A549 (cell line): Measurements from ENCODE around the gene RAD54L. TPM values are rescaled to one million over a fixed set of nuclear protein-coding genes. Genes with fewer than 3 reads are reported as not detected.

Experiments
- ATAC-seq, 2 experiments: fragments of 200-7000 bp in 1 of 2; fragments of >200 bp in 1 of 2; cut with Nextera tagmentation in 1 of 2; cut with Tn5 transposase in 1 of 2; 3 replicates each; pipeline versions ENCODE4 v1.8.0 to v1.9.1; 2018 to 2020; ENCODE audit warnings: mild to moderate bottlenecking in 1 of 2, moderate library complexity in 1 of 2
- CTCF ChIA-PET: fragments of 300-600 bp; sonication (Branson Sonifier 250); formaldehyde crosslinking; extraction: SDS; loops from one replicate; lab custom pipeline; 2021; ENCODE audit warnings: antibody characterized with exemption, inconsistent platforms; lab: Yijun Ruan, JAX
- POLR2A ChIA-PET: fragments of 350-600 bp; formaldehyde crosslinking; extraction: SDS; loops from one replicate; lab custom pipeline; 2021; ENCODE audit warnings: antibody characterized with exemption, inconsistent platforms; lab: Yijun Ruan, JAX
- DNase-seq, 2 experiments: peaks; one replicate each; pipeline versions ENCODE4 v3.0.0 to v3.0.0-alpha.2; 2011 to 2016; ENCODE audit warnings: low read depth in 1 of 2, low spot score in 1 of 2
- FAIRE-seq: peaks from 2 replicates; lab custom pipeline; 2011; peaks lifted over from hg19 to GRCh38; lab: Jason Lieb, UNC
- H3K27ac ChIP-seq, 2 experiments: fragments of >200 bp; sonication (Bioruptor Twin); formaldehyde crosslinking; 3 replicates each; pipeline ENCODE4 v1.5.1; 2016 to 2017
- H3K4me1 ChIP-seq: fragments of >200 bp; sonication (Bioruptor Twin); formaldehyde crosslinking; 3 replicates; pipeline ENCODE4 v1.6.1; 2016
- H3K4me2 ChIP-seq: fragments of >200 bp; sonication (Bioruptor Twin); formaldehyde crosslinking; 3 replicates; pipeline ENCODE4 v1.6.1; 2016
- H3K4me3 ChIP-seq: fragments of >200 bp; sonication (Bioruptor Twin); formaldehyde crosslinking; 3 replicates; pipeline ENCODE4 v1.5.1; 2016
- H3K9me3 ChIP-seq: fragments of >200 bp; sonication (Bioruptor Twin); formaldehyde crosslinking; 3 replicates; pipeline ENCODE4 v1.6.1; 2016
- BCL3 ChIP-seq: fragments of >200 bp; sonication (Bioruptor Twin); formaldehyde crosslinking; IDR thresholded peaks from 3 replicates; pipeline ENCODE4 v1.6.1; 2016
- BHLHE40 ChIP-seq: IDR thresholded peaks from 2 replicates; pipeline ENCODE4 v1.6.1; 2012; ENCODE audit warnings: low read depth, low read length, inconsistent platforms
- CBX2 ChIP-seq: fragments of 200-600 bp; sonication (generic); IDR thresholded peaks from 2 replicates; pipeline ENCODE4 v1.6.1; 2016; ENCODE audit warnings: low read depth, mild to moderate bottlenecking, borderline replicate concordance
- FOSL2 ChIP-seq, 2 experiments: fragments of 450-650 bp in 1 of 2; fragments of >200 bp in 1 of 2; sonication (Bioruptor Twin) in 1 of 2; formaldehyde crosslinking; IDR thresholded peaks; 2 replicates each; pipeline versions ENCODE4 v1.5.0 to v1.6.1; 2016 to 2020; ENCODE audit warnings: mild to moderate bottlenecking in 1 of 2, moderate library complexity in 1 of 2
- HOXA7 ChIP-seq: fragments of 250-450 bp; sonication (Bioruptor Pico); IDR thresholded peaks from 2 replicates; pipeline ENCODE4 v1.5.0; 2020; ENCODE audit warnings: mild to moderate bottlenecking, moderate library complexity
- JUN ChIP-seq, 2 experiments: fragments of >200 bp; sonication (Bioruptor Twin); formaldehyde crosslinking; IDR thresholded peaks; 2 replicates in 1 of 2; 3 replicates in 1 of 2; pipeline ENCODE4 v1.6.1; 2016 to 2017
- JUNB ChIP-seq: fragments of >200 bp; sonication (Bioruptor Twin); formaldehyde crosslinking; IDR thresholded peaks from 2 replicates; pipeline ENCODE4 v1.6.1; 2016
- KDM5A ChIP-seq: fragments of 200-600 bp; sonication (generic); IDR thresholded peaks from 2 replicates; pipeline ENCODE4 v1.6.1; 2016; ENCODE audit warnings: antibody characterized with exemption, mild to moderate bottlenecking
- MAFK ChIP-seq: fragments of 450-650 bp; IDR thresholded peaks from 2 replicates; pipeline ENCODE4 v1.6.1; 2014; ENCODE audit not compliant: partially characterized antibody
- MYC ChIP-seq: IDR thresholded peaks from 2 replicates; pipeline ENCODE4 v1.6.1; 2012; ENCODE audit warnings: mild to moderate bottlenecking, inconsistent platforms, low read length, improper control_type of control experiment, borderline replicate concordance
- NPAS2 ChIP-seq: fragments of 250-450 bp; sonication (Bioruptor Pico); IDR thresholded peaks from 2 replicates; pipeline ENCODE4 v1.8.0; 2022; ENCODE audit warnings: mild to moderate bottlenecking, moderate library complexity, borderline replicate concordance
- PHF8 ChIP-seq: fragments of 200-600 bp; sonication (generic); IDR thresholded peaks from 2 replicates; pipeline ENCODE4 v1.6.1; 2016; ENCODE audit warnings: low read depth, mild to moderate bottlenecking, antibody characterized with exemption, moderate library complexity, borderline replicate concordance
- POLR2A ChIP-seq: IDR thresholded peaks from 2 replicates; pipeline ENCODE4 v1.6.1; 2012; ENCODE audit warnings: mild to moderate bottlenecking, low read length
- RAD21 ChIP-seq, 2 experiments: fragments of >200 bp in 1 of 2; sonication (Bioruptor Twin) in 1 of 2; formaldehyde crosslinking in 1 of 2; IDR thresholded peaks in 1 of 2; conservative IDR thresholded peaks in 1 of 2; 2 replicates in 1 of 2; 3 replicates in 1 of 2; pipeline ENCODE4 v1.6.1; 2012 to 2018; ENCODE audit warnings: inconsistent platforms in 1 of 2
- RCOR1 ChIP-seq: fragments of 150-350 bp; IDR thresholded peaks from 2 replicates; pipeline ENCODE4 v1.6.1; 2014; ENCODE audit warnings: antibody characterized with exemption, low read length, low read depth
- RFX5 ChIP-seq: fragments of 450-650 bp; IDR thresholded peaks from 2 replicates; pipeline ENCODE4 v1.7.1; 2014; ENCODE audit warnings: antibody characterized with exemption, mild to moderate bottlenecking, moderate library complexity
- SMC3 ChIP-seq: fragments of >200 bp; sonication (Bioruptor Twin); formaldehyde crosslinking; IDR thresholded peaks from 3 replicates; pipeline ENCODE4 v1.6.1; 2018; ENCODE audit warnings: inconsistent platforms
- ZFP36 ChIP-seq: fragments of 450-650 bp; IDR thresholded peaks from 2 replicates; pipeline ENCODE4 v1.6.1; 2014; ENCODE audit warnings: borderline replicate concordance; ENCODE audit not compliant: partially characterized antibody
- WGBS: methylation state at CpG from one replicate; pipeline ENCODE4 v1.1.6; 2017; ENCODE audit errors: missing lambda C conversion rate; 5-methylcytosine and 5-hydroxymethylcytosine counted together
- polyA plus RNA-seq, 4 experiments: library from polyadenylated mRNA; depleted of rRNA in 3 of 4; stranded (reverse); fragments of >200 nt; fragmentation: RNase III in 1 of 4; extraction: RNeasy Plus Mini Kit Qiagen cat#74134 plus additional on column Dnase treatment in 1 of 4; gene quantifications; 2 replicates in 3 of 4; 3 replicates in 1 of 4; pipeline ENCODE4 v1.2.3, GENCODE V29; 2011 to 2017
- TF ChIP-seq, protein P1 (sequence below): fragments of >200 bp; sonication (Bioruptor Twin); formaldehyde crosslinking; IDR thresholded peaks from 3 replicates; pipeline ENCODE4 v1.5.1; 2016
- TF ChIP-seq, protein P2 (sequence below): fragments of 200-600 bp; sonication (generic); IDR thresholded peaks from 2 replicates; pipeline ENCODE4 v1.6.1; 2016; ENCODE audit warnings: antibody characterized with exemption, mild to moderate bottlenecking, moderate library complexity

Gene RAD54L
- polyA plus RNA-seq, 2 of the 4 experiments (the other 2 are of a cell fraction) = 10.9 to 14.0 TPM

DNA sequence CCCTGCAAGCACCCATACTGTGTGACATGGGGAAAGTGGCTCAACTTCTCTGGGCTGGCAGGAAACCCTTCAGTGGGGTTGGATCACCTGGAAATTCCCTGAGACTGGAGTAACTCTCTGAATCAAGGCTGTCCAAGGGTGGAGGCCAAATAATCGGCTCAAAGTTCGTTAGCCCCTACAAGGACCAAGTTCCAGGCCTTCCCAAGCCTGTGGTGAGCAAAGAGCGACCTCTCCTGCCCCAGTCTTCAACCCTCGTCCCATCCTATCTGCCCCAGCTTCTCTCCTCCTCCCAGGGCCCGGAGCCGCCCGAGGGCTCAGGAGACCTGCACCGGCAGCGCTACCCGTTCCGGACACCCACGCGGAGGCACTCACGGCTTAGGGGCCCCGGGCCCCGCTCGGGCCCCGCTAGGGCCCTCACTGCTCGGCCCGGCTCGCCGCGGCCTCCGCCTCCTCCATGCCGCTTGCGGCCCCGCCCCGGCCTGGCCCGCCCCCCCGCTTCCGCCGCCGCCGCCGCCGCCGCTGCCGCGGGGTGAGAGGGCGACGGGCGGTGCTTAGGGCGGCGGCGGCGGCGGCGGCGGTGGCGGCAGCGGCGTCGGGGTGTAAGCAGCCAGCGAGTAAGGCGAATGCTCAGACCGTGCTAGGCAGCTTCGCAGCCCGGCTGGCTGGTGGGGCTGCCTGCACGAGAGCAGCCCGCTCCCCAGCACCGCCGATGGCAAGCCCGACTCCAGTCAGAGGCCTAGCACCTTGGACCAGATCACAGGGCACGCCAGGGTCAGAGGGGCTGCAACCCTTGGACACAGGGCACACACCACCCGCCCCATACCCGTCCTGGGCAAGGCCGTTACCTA is 49.4 kb upstream of the RAD54L start, which contains the start of gene POMGNT1:
TSS of gene POMGNT1 (minus strand) at position 471 of the 848 bp plus-strand sequence. CDS start 613 bp downstream, outside the sequence.
- CTCF ChIA-PET = interaction anchor here (1.4 to 2.5 kb wide), 2 partner anchors 26 to 161 kb away, joined by 4 to 14 read pairs; no protein-coding TSS in a partner anchor
- H3K4me3 ChIP-seq = peak within 1 kb of the TSS; percentile 74
- FAIRE-seq (no peak), DNase-seq (peak; percentile 57 to 73), ATAC-seq (peak; percentile 94 to 96)
- peaks cover 9% of the 10 kb centered on the region; the same call in 1 of the 3 replicates for H3K4me1 ChIP-seq
- WGBS = 0% methylated on average over 6 of the region's 67 CpGs
- H3K4me2 ChIP-seq = peak within 1 kb of the TSS; percentile 99
- H3K9me3 ChIP-seq = no peaks in the 10 kb centered on the region
- TF ChIP-seq RAD21 (conservative IDR thresholded peaks at IDR 0.05 in 1 of 2, IDR thresholded peaks at IDR 0.05 in 1 of 2) (peak; percentile 37 to 49), POLR2A (peak; percentile 58), PHF8 (peak; percentile 78; the same call in 1 of the 2 replicates), KDM5A (0 out of 2 replicates have a peak, but pooled peaks have one; percentile 16), CBX2 (no peak), JUN (IDR thresholded peaks at IDR 0.05) (peak; percentile 57 to 76; a peak in 4 of 5 replicates), BHLHE40 (no peak), BCL3 (peak; percentile 69; the same call in 2 of the 3 replicates), ZFP36 (peak; percentile 73), FOSL2 (IDR thresholded peaks at IDR 0.05) (no peak), FOSL2 (CRISPR knock-in tag; IDR thresholded peaks at IDR 0.05) (no peak)
- TF ChIP-seq, protein P1, sequence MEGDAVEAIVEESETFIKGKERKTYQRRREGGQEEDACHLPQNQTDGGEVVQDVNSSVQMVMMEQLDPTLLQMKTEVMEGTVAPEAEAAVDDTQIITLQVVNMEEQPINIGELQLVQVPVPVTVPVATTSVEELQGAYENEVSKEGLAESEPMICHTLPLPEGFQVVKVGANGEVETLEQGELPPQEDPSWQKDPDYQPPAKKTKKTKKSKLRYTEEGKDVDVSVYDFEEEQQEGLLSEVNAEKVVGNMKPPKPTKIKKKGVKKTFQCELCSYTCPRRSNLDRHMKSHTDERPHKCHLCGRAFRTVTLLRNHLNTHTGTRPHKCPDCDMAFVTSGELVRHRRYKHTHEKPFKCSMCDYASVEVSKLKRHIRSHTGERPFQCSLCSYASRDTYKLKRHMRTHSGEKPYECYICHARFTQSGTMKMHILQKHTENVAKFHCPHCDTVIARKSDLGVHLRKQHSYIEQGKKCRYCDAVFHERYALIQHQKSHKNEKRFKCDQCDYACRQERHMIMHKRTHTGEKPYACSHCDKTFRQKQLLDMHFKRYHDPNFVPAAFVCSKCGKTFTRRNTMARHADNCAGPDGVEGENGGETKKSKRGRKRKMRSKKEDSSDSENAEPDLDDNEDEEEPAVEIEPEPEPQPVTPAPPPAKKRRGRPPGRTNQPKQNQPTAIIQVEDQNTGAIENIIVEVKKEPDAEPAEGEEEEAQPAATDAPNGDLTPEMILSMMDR = peak; percentile 40
- peak within 1 kb of the TSS; percentile 97 to 98 for H3K27ac ChIP-seq
- POLR2A ChIA-PET = interaction anchor here (0.7 to 1.4 kb wide), 2 partner anchors 26 to 49 kb away, joined by 3 to 4 read pairs; partner anchors contain the start of gene RAD54L

GRCh38 chr1:46199233-46199749 is 48.3 kb upstream of the RAD54L start:
- DNase-seq (no peak), ATAC-seq (no peak), FAIRE-seq (no peak)
- ChIA-PET POLR2A (no interaction called here), CTCF (interaction anchor here (0.6 to 2.5 kb wide), 7 partner anchors 16 to 162 kb away, joined by 3 to 14 read pairs (median 3); no protein-coding TSS in a partner anchor)
- H3K4me3 ChIP-seq = peak overlapping the region; percentile 74
- no peaks in the 10 kb centered on the region for H3K9me3 ChIP-seq
- H3K4me2 ChIP-seq = peak overlapping the region; percentile 88
- H3K4me1 ChIP-seq = peaks cover 9% of the 10 kb centered on the region; the same call in 1 of the 3 replicates
- H3K27ac ChIP-seq = peak overlapping the region; percentile 97 to 98; a peak in 5 of 6 replicates
- 88% methylated on average over 3 of the region's 3 CpGs for WGBS
- no peak for TF ChIP-seq NPAS2 (CRISPR knock-in tag)
- TF ChIP-seq MYC = no peak
- no peak for TF ChIP-seq RCOR1
- TF ChIP-seq JUNB = no peak
- no peak for TF ChIP-seq SMC3
- TF ChIP-seq, protein P2, sequence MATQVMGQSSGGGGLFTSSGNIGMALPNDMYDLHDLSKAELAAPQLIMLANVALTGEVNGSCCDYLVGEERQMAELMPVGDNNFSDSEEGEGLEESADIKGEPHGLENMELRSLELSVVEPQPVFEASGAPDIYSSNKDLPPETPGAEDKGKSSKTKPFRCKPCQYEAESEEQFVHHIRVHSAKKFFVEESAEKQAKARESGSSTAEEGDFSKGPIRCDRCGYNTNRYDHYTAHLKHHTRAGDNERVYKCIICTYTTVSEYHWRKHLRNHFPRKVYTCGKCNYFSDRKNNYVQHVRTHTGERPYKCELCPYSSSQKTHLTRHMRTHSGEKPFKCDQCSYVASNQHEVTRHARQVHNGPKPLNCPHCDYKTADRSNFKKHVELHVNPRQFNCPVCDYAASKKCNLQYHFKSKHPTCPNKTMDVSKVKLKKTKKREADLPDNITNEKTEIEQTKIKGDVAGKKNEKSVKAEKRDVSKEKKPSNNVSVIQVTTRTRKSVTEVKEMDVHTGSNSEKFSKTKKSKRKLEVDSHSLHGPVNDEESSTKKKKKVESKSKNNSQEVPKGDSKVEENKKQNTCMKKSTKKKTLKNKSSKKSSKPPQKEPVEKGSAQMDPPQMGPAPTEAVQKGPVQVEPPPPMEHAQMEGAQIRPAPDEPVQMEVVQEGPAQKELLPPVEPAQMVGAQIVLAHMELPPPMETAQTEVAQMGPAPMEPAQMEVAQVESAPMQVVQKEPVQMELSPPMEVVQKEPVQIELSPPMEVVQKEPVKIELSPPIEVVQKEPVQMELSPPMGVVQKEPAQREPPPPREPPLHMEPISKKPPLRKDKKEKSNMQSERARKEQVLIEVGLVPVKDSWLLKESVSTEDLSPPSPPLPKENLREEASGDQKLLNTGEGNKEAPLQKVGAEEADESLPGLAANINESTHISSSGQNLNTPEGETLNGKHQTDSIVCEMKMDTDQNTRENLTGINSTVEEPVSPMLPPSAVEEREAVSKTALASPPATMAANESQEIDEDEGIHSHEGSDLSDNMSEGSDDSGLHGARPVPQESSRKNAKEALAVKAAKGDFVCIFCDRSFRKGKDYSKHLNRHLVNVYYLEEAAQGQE = no peak
- TF ChIP-seq RFX5 = no peak
- TF ChIP-seq HOXA7 = no peak
- TF ChIP-seq MAFK = no peak
